Glomerular visceral epithelial cell (primary cell): ENCODE data around the gene ENTR1.
"Not testable (repeated sequence)": the region's sequence is repeated elsewhere in the genome, so short reads cannot be mapped to it uniquely, and the experiment has no call there.

ENCODE experiments used
- DNase-seq: peaks from one replicate; pipeline ENCODE4 v3.0.0-alpha.2; 2016; ENCODE audit errors: extremely low spot score

Gene ENTR1

GRCh38 chr9:136438548-136439480 lies 28.4 kb upstream of the ENTR1 start:
- peak; percentile 42 for DNase-seq

- DNase-seq: no peak
Observed at GRCh38 chr9:136437839-136438547, 27.6 kb upstream of the ENTR1 start.

- DNase-seq: no peak
Observed at GRCh38 chr9:136437430-136437829, 27.0 kb upstream of the ENTR1 start.

GRCh38 chr9:136436055-136436634 lies 25.7 kb upstream of the ENTR1 start:
- no peak for DNase-seq

- no peak for DNase-seq
Observed at GRCh38 chr9:136434580-136435169, 24.3 kb upstream of the ENTR1 start.

GRCh38 chr9:136433849-136434579 lies 23.6 kb upstream of the ENTR1 start:
- no peak for DNase-seq

GRCh38 chr9:136433043-136433715 lies 22.8 kb upstream of the ENTR1 start:
- DNase-seq: no peak

GRCh38 chr9:136432591-136432990 lies 22.2 kb upstream of the ENTR1 start:
- DNase-seq: no peak

GRCh38 chr9:136431782-136432350 lies 21.5 kb upstream of the ENTR1 start:
- DNase-seq: no peak

GRCh38 chr9:136430588-136431234 lies 20.3 kb upstream of the ENTR1 start:
- no peak for DNase-seq

- DNase-seq: no peak
Observed at GRCh38 chr9:136429683-136430491, 19.5 kb upstream of the ENTR1 start.

GRCh38 chr9:136429075-136429628 lies 18.7 kb upstream of the ENTR1 start:
- no peak for DNase-seq

GRCh38 chr9:136426787-136427186 lies 16.4 kb upstream of the ENTR1 start:
- DNase-seq: no peak

- not testable (repeated sequence) for DNase-seq
Observed at GRCh38 chr9:136425367-136425766, 15.0 kb upstream of the ENTR1 start.

- DNase-seq: no peak
Observed at GRCh38 chr9:136424750-136425362, 14.4 kb upstream of the ENTR1 start.

- DNase-seq: no peak
Observed at GRCh38 chr9:136423432-136424146, 13.2 kb upstream of the ENTR1 start.

- DNase-seq: no peak
Observed at GRCh38 chr9:136422876-136423275, 12.5 kb upstream of the ENTR1 start.

GRCh38 chr9:136421791-136422190 lies 11.4 kb upstream of the ENTR1 start:
- DNase-seq: no peak
